ENCODE results near the gene ARHGEF9.

ARHGEF9 gene

GRCh38 chrX:63768760-63769159 is 16.3 kb downstream of the ARHGEF9 start:
- Histone ChIP-seq H3K36me3 (ENCODE audit: insufficient read depth, low read length) (no peaks in the 10 kb centered on the region), H3K79me2 (ENCODE audit: insufficient read depth, low read length) (no peaks in the 10 kb centered on the region), H3K9me3 (ENCODE audit: low read length) (no peaks in the 10 kb centered on the region), H4K20me1 (ENCODE audit: insufficient read depth, low read length) (no peaks in the 10 kb centered on the region), H3K27me3 (ENCODE audit: insufficient read depth, low read length) (no peaks in the 10 kb centered on the region), H3K4me1 (ENCODE audit: insufficient read depth, low read length, severe bottlenecking) (no peaks in the 10 kb centered on the region), H2AFZ (ENCODE audit: low read length) (no peak overlapping the region), H3K4me3 (ENCODE audit: low read depth, low read length, poor library complexity, severe bottlenecking) (no peak overlapping the region), H3F3A (ENCODE audit: insufficient read depth, low read length) (no peaks in the 10 kb centered on the region), H3K4me2 (ENCODE audit: low read length) (no peak overlapping the region), H3K9ac (ENCODE audit: low read length) (no peak overlapping the region), H3K9me2 (ENCODE audit: low read depth, low read length) (no peaks in the 10 kb centered on the region), H3K27ac (ENCODE audit: low read depth, low read length, poor library complexity, severe bottlenecking) (no peak overlapping the region)
- TF ChIP-seq EZH2 (IDR thresholded peaks at IDR 0.05; ENCODE audit: borderline replicate concordance, low read length): no peak
- no peak for TF ChIP-seq CTCF (IDR thresholded peaks at IDR 0.05; ENCODE audit: low read length)

- H3K9ac ChIP-seq (ENCODE audit: low read length): no peak overlapping the region
- H2AFZ ChIP-seq (ENCODE audit: low read length): no peak overlapping the region
- no peak for TF ChIP-seq EZH2 (IDR thresholded peaks at IDR 0.05; ENCODE audit: borderline replicate concordance, low read length)
- no peak for TF ChIP-seq CTCF (IDR thresholded peaks at IDR 0.05; ENCODE audit: low read length)
- H3K27ac ChIP-seq (ENCODE audit: low read depth, low read length, poor library complexity, severe bottlenecking): no peak overlapping the region
- H3K4me3 ChIP-seq (ENCODE audit: low read depth, low read length, poor library complexity, severe bottlenecking): no peak overlapping the region
- H3K36me3 ChIP-seq (ENCODE audit: insufficient read depth, low read length): no peaks in the 10 kb centered on the region
- no peaks in the 10 kb centered on the region for H3K79me2 ChIP-seq (ENCODE audit: insufficient read depth, low read length)
- H3K9me3 ChIP-seq (ENCODE audit: low read length): no peaks in the 10 kb centered on the region
- no peaks in the 10 kb centered on the region for H3F3A ChIP-seq (ENCODE audit: insufficient read depth, low read length)
- no peaks in the 10 kb centered on the region for H3K27me3 ChIP-seq (ENCODE audit: insufficient read depth, low read length)
- H3K4me1 ChIP-seq (ENCODE audit: insufficient read depth, low read length, severe bottlenecking): no peaks in the 10 kb centered on the region
- H4K20me1 ChIP-seq (ENCODE audit: insufficient read depth, low read length): no peaks in the 10 kb centered on the region
- H3K9me2 ChIP-seq (ENCODE audit: low read depth, low read length): no peaks in the 10 kb centered on the region
- no peak overlapping the region for H3K4me2 ChIP-seq (ENCODE audit: low read length)
Observed at GRCh38 chrX:63765712-63766111, 19.3 kb downstream of the ARHGEF9 start.

GRCh38 chrX:63764946-63765345 is 20.1 kb downstream of the ARHGEF9 start:
- H3K9me3 ChIP-seq (ENCODE audit: low read length): no peaks in the 10 kb centered on the region

More at GRCh38 chrX:63764946-63765345, 20.1 kb downstream of the ARHGEF9 start:
- Histone ChIP-seq H3K4me2 (ENCODE audit: low read length) (no peak overlapping the region), H3K79me2 (ENCODE audit: insufficient read depth, low read length) (no peaks in the 10 kb centered on the region), H3K4me3 (ENCODE audit: low read depth, low read length, poor library complexity, severe bottlenecking) (no peak overlapping the region), H3K27me3 (ENCODE audit: insufficient read depth, low read length) (no peaks in the 10 kb centered on the region), H3K4me1 (ENCODE audit: insufficient read depth, low read length, severe bottlenecking) (no peaks in the 10 kb centered on the region), H2AFZ (ENCODE audit: low read length) (no peak overlapping the region), H3K27ac (ENCODE audit: low read depth, low read length, poor library complexity, severe bottlenecking) (no peak overlapping the region), H4K20me1 (ENCODE audit: insufficient read depth, low read length) (no peaks in the 10 kb centered on the region), H3K9ac (ENCODE audit: low read length) (no peak overlapping the region), H3F3A (ENCODE audit: insufficient read depth, low read length) (no peaks in the 10 kb centered on the region), H3K9me2 (ENCODE audit: low read depth, low read length) (no peaks in the 10 kb centered on the region), H3K36me3 (ENCODE audit: insufficient read depth, low read length) (no peaks in the 10 kb centered on the region)
- no peak for TF ChIP-seq EZH2 (IDR thresholded peaks at IDR 0.05; ENCODE audit: borderline replicate concordance, low read length)
- no peak for TF ChIP-seq CTCF (IDR thresholded peaks at IDR 0.05; ENCODE audit: low read length)
